Gastrocnemius medialis (tissue), 4 donors: Measurements from ENCODE around the gene CYBB.

Source experiments
- POLR2A ChIP-seq, 2 donors: fragments of 450-650 bp; IDR thresholded peaks; one replicate each; pipeline ENCODE4 v1.6.1; 2017; ENCODE audit warnings: antibody characterized with exemption in 2 of 2, mild to moderate bottlenecking in 2 of 2, moderate library complexity in 2 of 2
- TF ChIP-seq, protein P1 (sequence below), 5 experiments: fragments of 450-650 bp in 3 of 5; fragments of 200-600 bp in 2 of 5; sonication (generic) in 2 of 5; IDR thresholded peaks in 4 of 5; conservative IDR thresholded peaks in 1 of 5; 1 replicate in 4 of 5; 2 replicates in 1 of 5; pipeline ENCODE4 v1.5.1; 2016 to 2019; ENCODE audit warnings: antibody characterized with exemption in 5 of 5, mild to moderate bottlenecking in 3 of 5, moderate library complexity in 3 of 5

DNA sequence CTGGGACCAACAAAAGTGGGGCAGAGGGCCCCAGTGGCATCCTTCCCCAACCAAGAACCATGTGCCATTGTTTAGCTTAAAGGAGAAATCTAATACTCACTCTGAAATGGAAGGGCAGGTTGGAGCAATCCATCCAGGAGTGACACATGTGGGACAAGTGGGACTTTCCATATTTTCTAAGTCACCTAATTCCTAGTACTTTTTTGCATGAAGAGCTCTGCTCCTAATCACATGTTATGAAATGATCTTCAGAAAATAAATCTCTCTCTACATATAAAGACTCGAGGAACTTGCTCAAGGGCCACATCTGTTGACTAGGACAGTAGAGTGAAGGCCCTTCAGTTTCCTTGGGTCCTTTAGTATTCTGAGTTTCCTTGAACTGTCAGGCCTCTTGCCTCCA lies 2.5 kb downstream of the CYBB start:
- TF ChIP-seq, protein P1, sequence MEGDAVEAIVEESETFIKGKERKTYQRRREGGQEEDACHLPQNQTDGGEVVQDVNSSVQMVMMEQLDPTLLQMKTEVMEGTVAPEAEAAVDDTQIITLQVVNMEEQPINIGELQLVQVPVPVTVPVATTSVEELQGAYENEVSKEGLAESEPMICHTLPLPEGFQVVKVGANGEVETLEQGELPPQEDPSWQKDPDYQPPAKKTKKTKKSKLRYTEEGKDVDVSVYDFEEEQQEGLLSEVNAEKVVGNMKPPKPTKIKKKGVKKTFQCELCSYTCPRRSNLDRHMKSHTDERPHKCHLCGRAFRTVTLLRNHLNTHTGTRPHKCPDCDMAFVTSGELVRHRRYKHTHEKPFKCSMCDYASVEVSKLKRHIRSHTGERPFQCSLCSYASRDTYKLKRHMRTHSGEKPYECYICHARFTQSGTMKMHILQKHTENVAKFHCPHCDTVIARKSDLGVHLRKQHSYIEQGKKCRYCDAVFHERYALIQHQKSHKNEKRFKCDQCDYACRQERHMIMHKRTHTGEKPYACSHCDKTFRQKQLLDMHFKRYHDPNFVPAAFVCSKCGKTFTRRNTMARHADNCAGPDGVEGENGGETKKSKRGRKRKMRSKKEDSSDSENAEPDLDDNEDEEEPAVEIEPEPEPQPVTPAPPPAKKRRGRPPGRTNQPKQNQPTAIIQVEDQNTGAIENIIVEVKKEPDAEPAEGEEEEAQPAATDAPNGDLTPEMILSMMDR (IDR thresholded peaks at IDR 0.05 in 4 of 5, conservative IDR thresholded peaks at IDR 0.05 in 1 of 5), result no peak
- TF ChIP-seq POLR2A (IDR thresholded peaks at IDR 0.05), result no peak
